HG03045 (cell line): ENCODE data around the gene CA10.

Experiments
- ATAC-seq: cut with Tn5 transposase; IDR thresholded peaks from one replicate; pipeline ENCODE4 v1.9.1; 2021; ENCODE audit warnings: mild to moderate bottlenecking, moderate library complexity; ENCODE audit not compliant: unreplicated experiment

CA10 gene

DNA sequence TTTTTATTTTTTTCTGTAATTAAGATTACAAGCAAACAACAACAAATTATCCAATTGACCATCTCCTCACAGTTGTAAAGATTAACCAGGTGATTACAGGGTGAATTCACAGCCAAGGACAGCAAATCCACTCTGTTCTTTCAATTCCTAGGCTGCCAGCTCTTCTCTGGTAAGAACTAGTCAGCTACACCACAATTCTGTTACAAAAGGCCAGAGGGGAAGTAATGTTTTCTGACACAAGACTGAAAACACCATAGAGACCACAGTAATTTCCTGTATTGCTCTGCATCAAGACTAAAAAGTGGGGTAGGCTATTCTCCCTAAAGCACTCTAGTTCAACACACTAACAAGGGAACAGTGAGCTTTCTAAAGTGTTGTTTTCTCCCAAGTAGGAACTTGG, 10.6 kb downstream of the CA10 start:
- ATAC-seq = no peak

DNA sequence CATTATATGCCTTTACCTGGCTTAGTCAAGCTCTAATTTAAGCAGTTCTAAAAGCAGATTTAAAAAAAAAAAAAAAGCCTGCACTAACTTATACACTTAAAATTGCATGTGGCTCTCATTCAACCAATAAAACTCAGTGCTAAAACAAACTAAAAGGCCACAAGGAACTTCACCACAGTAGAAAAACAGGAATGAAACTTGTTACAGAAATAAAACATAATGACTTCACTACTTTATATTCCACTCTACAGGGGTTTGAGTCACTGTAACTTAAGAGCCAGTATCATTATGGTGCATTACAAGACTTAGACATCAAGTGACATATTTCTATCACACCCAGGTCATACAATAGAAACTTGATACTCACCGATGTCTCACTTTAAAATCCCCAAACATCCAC, 11.1 kb downstream of the CA10 start:
- ATAC-seq = no peak

DNA sequence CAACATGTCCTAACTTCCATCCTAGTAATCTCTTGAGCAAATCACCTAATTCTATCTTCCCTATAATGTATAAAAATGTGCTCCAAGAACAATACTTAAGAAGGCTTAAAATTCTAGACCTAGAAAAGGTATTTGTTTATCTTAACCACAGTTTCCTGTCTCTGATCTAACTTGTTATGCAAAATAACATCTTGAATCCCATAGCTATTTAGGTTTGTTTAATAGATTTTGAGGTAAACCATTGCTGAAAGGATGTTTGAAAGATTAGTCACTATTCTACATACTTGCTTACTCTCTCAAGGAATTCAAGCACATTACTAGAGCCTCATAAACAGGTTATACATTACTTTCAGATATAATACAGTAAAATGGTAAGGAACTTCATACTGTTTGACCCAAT, 13.0 kb downstream of the CA10 start:
- no peak for ATAC-seq

DNA sequence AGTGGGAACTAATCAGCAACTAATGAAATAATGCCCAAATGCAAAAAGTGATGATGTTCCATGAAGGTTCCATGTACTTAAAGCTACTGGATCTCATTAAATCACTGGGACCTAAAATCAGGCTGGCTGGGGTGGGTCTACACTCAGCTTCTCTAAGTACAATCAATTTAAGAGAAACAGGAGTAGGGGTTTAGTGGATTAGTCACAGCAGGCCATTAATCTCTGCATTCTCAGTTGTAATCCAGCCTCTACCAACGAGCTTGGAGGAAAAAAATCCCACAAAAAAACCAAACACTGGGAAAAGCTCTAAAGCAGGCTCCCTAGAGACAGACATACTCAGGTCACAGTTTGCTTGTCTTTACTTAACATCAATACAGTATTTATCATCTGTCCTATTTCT, 15.0 kb downstream of the CA10 start:
- no peak for ATAC-seq

DNA sequence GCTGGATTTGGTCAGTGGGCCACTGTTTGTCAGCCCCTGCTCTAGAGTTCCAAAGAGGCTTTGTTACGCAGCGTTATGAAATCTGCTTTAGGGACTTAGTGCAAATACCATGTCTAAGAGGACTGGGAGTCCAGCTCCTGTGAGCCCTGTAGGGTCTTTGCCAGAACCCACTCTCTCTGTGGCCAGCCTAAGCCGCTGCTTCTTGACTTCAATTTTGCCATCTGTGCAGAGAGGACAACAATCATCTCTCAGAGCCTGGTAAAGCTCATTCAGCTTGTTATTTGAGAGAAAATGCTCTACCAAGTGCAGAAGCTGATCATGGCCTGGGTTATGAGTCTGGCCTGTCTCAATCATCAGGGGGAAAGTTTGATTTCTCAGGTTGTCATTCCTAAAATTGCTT, 17.9 kb downstream of the CA10 start:
- ATAC-seq = no peak

DNA sequence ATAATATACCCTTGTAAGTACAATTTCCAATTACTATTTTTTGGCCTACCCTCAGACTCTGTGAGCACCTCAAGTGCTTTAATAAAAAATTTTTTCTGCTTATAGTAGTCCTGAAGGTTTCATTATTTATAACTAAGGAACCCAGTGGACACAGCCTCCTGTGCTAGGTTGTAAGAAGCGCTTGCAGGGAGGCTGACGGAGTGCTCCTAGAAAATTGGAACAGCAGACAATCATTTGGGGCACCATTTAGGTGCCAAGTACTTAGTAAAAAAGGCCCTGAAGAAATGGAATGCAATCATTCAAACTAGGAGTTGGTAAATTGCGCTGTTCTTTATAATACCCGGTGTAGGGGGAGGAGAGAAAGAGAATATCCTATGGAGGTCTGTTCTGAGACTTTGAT, 19.8 kb downstream of the CA10 start:
- no peak for ATAC-seq

DNA sequence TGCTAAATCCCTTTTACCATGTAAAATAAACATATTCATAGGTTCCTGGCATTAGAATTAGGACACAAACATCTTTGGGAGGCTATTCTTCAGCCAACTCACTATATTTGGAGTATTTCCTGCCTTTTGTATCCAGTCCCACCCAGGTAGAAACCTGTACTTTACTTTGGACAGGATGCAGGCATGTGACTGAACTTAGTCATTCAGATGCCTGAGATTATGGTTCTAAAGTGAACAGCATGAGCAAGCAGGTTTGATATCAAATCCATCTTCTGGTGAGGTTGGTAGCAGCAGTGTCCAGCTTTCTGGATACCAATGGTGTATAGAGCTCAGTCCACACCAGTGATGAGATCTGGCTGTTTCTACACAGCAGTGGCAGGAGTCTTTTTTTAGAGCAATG, 20.2 kb downstream of the CA10 start:
- ATAC-seq = no peak

DNA sequence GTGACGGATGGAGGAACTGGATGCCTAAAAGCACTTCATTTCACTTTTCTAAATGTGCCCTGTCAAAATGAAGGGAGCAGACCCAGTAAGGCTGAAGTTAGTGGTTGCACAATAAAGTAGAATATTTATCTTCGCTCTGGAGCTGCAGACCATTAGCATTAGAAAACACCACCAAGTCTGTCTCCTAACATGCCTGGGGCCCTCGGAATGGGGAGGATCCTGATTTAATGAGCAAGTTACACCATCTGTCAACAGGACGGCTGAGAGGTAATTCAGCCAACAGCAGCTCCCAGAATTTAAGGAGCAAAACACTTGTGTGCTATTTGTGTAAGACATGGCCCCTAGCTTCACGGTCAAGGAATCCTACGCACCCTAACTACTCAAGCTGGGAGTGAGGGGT, 22.3 kb downstream of the CA10 start:
- ATAC-seq = no peak

DNA sequence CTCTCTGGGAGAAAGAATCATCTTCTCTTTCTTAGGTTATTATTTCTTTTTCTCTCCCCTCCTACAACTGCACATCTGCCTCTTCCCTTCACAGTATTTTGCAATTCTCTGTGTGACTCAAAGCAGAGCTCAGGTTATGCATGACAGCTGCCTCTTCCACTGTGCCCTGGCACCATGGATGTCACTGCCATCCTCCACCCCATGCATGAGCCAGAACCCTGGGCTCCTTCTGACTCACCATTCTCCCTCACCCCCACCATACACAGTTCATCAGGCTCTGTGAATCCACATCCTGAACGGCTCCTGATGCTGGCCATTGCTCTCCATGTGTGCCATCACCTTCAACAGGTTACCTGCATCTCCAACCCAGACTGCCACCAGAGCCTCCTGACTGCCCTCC, 23.9 kb downstream of the CA10 start:
- ATAC-seq = no peak

DNA sequence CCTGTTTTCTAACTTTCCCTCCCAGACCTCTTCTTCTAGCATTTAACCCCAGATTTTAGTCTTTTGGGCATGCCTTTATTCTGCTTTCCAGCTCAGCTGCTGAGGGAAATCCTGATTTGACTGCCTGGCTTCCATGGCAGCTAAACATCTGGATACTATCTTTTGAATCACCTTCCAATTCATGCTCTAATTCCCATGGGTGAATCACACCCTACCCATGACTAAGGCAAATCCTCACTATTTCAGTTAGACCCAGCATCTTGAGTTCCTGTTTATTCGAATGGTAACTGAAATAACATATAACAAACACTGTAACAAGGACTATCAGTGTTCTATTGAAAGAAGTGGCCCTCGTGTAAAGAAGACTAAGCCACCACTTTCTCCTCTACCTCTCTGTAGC, 29.8 kb downstream of the CA10 start:
- ATAC-seq = no peak

DNA sequence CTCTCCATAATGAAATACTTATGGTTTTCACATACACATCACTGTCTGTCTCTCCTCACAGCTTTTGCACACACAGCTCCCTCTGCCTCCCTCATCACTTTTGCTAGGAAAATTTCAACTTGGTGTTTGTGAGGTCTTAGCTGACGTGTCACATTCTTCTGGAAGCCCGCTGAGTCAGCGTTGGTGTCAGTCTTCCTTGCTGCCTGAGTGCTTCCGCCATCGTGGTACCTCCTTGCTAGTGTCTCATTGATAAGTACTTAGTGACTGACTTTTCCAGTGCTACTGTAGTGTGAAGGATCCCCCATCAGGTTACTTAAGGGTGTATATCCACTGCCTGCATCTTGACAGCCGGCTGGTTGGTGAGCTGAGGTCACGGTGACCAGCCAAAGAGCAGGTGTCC, 33.5 kb downstream of the CA10 start:
- no peak for ATAC-seq

DNA sequence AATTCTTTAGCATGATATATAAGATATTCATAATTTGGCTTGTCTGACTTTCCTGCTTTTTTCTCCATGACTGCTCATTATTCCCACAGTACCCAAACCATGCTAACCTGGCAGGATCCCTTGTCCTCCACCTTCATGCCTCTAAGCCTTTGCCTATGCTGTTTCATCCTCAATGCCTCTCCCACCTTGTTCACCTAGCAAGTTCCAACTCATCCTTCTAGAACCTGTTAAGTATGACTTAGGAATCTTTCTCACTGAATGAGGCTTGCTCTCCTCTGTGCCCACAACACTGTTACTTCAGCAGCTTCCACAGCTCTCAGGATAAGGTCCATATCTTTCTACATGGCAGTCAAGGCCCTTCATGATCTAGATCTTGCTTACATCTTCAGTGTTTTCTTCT, 34.0 kb downstream of the CA10 start:
- ATAC-seq = no peak

DNA sequence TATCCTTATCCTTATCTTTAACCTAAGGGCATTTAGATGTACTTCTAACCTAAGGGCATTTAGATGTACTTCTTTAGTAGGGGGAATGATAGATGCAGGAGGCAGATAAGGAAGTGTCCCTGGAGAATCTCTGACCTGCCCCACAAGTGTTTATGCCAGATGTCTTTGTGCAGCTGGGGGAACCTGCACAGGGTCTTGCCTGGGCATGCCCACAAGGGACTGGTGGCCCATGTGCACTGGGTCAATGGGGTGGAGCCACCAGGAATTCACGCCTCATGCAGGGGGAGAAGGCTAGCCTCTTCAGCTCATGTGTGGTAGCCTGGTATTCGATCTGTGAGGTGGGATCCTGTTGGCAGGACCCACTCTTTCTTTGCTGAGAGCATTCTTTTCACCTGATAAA, 38.0 kb downstream of the CA10 start:
- ATAC-seq = no peak

DNA sequence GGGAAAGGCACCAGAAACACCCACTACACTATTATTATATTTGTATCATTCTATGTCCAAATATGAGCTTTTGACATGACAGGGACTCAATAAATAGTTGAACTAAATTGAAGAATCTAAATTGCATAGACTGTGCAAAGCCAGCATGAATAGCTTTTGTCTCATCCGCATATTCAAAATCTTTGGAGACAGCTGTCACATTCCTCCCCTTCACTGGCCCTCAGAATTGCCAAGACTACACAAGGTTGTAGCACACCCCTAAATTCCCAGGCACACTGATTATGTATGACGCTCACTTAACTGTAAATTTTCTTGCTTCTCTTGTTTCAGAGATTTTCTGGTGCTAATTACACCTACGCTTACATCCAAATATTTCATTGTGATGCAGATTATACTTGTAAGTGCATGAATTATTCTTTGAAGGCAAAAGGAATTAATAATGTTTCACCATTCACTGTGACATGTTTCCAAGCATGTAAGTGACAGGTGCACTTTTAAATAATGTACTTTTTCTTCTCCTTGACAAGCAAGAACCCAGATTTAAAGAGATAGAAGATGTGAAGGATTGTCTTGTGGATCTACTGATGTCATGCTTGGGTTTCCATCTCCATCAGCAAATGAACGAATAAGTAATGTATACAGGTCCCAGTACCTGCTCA, 47.5 kb downstream of the CA10 start:
- no peak for ATAC-seq

DNA sequence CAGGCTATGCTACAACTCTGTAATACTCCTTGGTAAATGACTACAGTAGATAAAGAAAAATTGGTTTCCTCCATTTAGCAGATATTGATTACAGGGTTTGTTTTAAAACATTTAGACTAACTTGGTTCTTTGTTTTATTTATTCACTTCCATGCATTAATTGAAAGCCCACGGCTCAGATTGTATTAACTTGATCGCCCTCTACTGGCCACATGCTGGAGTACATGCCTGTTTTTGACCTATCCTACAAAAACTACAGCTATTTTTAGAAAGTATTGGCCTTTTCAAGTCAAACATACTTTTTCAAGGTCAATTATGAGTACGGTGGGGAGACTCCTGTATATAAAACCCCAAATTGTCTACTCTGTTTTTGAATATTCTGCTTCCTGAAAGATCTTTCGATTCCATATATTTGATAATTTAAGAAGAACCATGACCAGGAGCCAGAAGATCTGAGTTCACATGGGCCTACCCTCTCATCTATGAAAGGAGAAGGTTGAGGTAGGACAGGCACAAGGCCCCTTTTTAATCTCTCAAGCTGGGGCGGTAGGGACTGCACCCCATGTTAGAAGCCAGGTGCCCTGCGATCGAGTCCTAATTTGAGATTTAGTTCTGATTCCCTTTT, 51.8 kb downstream of the CA10 start:
- ATAC-seq = no peak

DNA sequence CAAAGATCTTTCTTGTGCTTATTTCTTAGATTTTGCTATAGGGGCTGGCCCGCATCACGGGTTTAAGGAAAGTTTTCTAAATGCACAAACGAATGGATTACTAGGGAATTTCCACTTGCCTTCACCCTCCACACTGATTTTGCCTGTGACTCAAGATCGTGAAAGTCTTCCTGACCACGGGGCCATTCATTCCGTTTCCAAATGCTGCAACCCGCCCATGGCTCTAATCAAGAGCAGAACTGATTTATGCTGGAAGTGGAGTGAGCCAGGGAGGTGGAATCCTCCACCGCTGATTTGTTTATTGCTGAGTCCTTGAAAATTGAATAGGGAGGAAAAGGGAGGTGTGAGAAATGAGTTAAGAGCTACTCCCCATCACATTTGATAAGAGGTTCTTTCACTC, 52.4 kb downstream of the CA10 start:
- ATAC-seq = no peak

DNA sequence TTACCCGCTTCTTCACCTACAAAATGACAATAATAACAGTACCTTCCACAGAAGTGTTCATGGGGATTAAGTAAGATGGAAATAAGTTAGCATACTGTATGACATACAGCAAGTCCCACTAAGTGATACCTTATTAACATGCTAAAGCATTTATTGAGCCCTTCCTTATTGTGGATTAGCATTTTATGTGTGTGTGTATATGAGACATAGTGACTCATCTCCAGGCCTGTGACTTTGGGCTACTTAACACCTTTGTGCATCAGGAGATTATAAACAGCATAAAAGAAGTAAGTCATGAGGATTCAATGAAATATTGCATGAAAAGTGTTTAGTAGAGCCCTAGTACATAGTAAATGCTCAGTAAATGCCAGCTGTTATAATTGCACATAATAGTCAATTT, 52.9 kb downstream of the CA10 start:
- no peak for ATAC-seq

DNA sequence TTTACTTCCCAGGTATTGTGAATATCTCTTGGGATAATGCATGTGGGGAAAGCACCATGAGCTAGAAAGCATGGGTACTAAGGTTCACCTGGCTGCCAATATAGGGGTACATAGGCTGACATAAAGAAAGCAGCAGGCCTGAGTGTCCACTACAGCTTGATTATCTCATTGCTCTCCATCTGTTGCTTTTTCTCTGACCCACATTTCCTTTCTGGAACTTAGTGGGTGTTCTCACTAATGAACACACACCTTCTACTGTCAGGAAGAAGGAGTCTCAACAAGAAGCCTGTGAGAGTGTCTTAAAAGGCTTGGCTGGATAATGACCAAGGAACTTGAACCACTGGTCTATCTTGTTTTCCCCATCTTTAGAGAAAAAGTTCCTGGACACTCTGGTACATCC, 62.5 kb downstream of the CA10 start:
- no peak for ATAC-seq

DNA sequence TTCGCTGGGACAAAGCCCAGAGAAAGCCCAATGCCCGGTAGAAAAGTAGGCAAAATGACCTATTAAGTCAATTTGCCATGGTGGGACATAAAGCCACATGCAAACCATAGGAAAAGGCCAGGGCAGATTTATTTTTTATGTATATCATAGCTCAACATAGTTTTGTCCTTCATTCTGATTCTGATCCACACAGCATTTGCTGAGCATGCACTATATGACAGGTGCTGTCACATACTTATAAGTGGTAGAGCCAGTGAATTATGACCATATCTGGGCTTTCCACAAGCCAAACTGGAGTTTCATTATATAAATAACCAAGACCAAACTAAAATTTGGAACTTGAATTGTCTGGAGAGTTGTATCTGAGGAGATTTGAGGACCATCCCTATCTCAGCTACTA, 74.3 kb downstream of the CA10 start:
- no peak for ATAC-seq

DNA sequence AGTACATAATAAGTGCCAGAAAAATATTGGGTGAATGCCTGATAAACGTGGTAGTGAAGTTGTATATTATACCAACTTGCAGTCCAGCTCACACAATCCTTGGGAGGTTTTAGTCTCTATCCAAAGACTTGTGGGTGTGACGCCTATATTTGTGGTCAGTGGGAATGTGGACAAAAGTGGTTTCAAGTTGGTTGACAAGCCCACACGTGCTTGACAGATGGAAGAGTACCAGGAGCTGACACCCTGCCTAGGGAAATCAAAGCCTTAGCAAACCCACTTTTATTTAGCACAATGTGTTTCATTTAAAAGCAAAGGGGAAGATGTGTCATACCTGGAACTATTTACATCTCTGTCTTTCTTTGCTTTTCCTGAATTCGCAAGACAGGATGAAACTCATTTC, 79.0 kb downstream of the CA10 start:
- ATAC-seq = no peak

DNA sequence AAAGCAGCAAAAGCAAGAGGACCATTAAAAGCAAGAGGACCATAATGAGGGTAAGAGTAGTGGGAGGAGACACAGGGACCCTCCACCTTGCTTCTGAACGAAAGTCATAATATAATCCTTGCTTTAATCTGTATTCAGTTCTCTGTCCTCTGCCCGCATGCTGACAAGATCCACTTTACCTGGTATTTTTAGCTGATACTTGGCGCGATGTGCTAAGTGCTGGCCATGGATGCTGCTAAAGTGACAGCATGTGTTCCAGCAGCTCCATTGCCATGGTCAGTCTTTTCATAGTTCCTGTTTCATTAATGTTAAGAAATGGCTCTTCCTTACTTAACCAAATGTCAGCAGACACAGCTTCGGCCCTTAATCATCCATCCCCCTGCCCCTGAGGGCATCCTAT, 86.8 kb downstream of the CA10 start:
- ATAC-seq = no peak

DNA sequence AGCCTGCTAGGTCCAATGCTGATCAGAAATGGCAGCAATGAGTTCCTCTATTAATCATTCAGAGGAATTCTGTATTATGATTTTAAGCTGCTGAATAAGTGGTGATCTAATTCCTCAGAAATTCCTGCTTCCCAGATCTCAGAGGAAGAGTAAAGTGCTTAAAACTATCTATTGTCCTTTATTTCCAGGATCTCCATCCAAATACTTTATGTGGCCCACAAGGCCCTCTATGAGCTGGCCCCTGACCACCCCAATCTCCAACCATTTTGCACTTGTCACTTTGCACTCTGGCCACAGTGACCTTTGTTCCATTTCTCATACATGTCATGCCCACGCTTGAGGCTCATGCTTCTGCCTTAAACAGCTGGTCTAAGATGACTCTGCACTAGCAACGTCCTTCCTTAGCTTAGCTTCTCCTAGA, 93.7 kb downstream of the CA10 start:
- no peak for ATAC-seq

DNA sequence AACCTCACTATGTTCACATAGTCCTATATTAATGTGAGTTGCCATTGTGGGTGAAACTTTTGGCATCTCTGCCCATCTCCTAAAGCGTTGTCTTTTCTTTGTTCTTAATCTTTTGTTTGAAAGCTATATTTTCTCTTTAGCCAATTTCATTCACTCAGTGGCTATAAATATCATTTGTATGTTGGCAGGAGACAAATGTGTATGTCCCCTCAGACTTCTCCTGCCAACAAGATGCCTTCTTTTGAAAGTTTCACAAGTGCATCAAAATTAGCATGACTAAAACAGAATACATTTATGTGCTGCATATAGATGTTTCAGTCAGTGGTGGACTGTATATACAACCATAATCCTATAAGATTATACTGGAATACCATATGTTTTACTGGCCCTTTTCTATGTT, 109.0 kb downstream of the CA10 start:
- ATAC-seq = no peak
